Measurements from ENCODE around the gene SLC43A1. TPM values are rescaled to one million over a fixed set of nuclear protein-coding genes. Genes with fewer than 3 reads are reported as not detected.

SLC43A1 gene
- total RNA-seq, 1 donor from 2014 or later: 5.6 TPM

GRCh38 chr11:57487021-57487778 lies 28.3 kb downstream of the SLC43A1 start:
- no peak for TF ChIP-seq CTCF (IDR thresholded peaks at IDR 0.05)
- peaks cover 4% of the 10 kb centered on the region for H3K36me3 Mint-ChIP-seq (ENCODE audit: low read depth)
- H3K27me3 Mint-ChIP-seq (ENCODE audit: low read depth): peaks cover 10% of the 10 kb centered on the region
- H3K27ac Mint-ChIP-seq (ENCODE audit: unreplicated experiment): no peak overlapping the region
- H3K4me3 Mint-ChIP-seq (ENCODE audit: unreplicated experiment): no peak overlapping the region
- peaks cover 7% of the 10 kb centered on the region for H3K4me1 Mint-ChIP-seq (ENCODE audit: low read depth)
- no peaks in the 10 kb centered on the region for H3K9me3 Mint-ChIP-seq (ENCODE audit: low read depth)
- DNase-seq (ENCODE audit: low spot score): peak; percentile 77

DNA sequence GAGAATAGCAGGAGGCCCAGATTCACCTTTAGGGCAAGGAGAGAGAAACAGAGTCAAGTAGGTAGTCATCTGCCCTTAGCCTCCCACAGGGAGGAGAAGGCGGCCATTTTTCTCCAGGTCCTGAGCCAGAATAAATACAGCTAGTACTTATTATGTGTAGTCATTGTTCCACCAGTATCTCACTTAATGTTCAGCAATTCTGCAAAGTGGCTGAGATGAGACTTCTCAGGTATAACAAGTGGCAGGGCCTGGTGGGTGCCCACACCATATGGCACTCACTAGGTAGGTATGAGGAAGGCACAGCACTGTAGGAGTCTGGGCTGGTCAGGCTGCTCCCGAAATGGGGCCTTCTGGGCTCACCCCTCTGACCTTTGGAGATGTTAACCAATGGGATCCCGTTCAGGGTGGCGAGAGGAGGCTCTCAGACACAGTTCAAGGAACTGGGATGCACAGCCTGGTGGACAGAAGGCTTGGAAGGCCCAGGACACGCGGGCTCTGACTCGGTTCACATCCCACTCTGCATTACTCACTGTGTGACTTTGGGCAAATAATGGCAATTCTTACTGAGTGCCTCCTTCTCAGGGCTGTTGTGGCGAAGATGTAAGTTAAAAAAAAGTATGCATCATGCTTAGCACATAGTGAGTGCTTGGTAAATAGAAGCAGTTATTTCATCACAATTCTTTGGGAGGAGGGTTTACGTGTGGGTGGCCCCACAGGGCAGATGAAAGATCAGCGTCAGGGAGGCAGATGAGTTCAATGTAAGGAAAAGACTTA lies 30.1 kb downstream of the SLC43A1 start:
- Mint-ChIP-seq H3K27ac (ENCODE audit: unreplicated experiment) (no peak overlapping the region), H3K4me3 (ENCODE audit: unreplicated experiment) (no peak overlapping the region), H3K36me3 (ENCODE audit: low read depth) (peaks cover 4% of the 10 kb centered on the region), H3K27me3 (ENCODE audit: low read depth) (peaks cover 26% of the 10 kb centered on the region), H3K4me1 (ENCODE audit: low read depth) (peaks cover 9% of the 10 kb centered on the region), H3K9me3 (ENCODE audit: low read depth) (no peaks in the 10 kb centered on the region)
- TF ChIP-seq CTCF (IDR thresholded peaks at IDR 0.05): no peak
- no peak for DNase-seq (ENCODE audit: low spot score)

DNA sequence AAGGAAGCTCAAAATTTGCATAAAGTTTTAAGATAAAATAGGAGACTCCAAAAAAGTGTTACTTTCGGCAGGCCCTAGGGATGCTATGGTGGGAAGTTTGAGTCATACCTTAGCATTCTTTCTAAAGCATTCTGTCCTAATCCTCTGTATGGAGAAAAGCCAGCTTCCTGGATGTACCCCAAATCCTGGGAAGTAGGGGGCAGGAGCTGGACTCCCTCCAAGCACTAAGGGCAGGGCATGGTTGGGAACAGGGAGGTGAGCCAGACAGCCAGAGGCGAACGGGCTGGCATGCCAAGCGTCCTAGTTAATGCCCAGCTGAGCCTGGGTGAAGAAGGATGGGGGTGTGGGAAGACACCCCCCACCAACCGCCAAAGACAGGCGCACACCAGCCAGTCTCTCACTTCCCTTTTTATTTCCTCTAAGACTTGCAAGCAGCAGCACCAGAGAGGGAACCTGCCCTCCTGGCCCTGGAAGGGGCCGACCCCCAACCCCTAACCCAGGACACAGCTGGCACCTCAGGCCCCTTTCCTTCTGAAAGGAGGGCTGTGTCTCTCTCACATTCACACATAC lies 31.3 kb downstream of the SLC43A1 start:
- Mint-ChIP-seq H3K36me3 (ENCODE audit: low read depth) (peaks cover 4% of the 10 kb centered on the region), H3K27ac (ENCODE audit: unreplicated experiment) (no peak overlapping the region), H3K4me3 (ENCODE audit: unreplicated experiment) (no peak overlapping the region), H3K27me3 (ENCODE audit: low read depth) (peaks cover 36% of the 10 kb centered on the region), H3K4me1 (ENCODE audit: low read depth) (peaks cover 9% of the 10 kb centered on the region), H3K9me3 (ENCODE audit: low read depth) (no peaks in the 10 kb centered on the region)
- no peak for DNase-seq (ENCODE audit: low spot score)
- TF ChIP-seq CTCF (IDR thresholded peaks at IDR 0.05): no peak

- H3K36me3 Mint-ChIP-seq (ENCODE audit: low read depth): no peaks in the 10 kb centered on the region
- peak overlapping the region; percentile 58 for H3K4me3 Mint-ChIP-seq (ENCODE audit: unreplicated experiment)
- no peak overlapping the region for H3K27ac Mint-ChIP-seq (ENCODE audit: unreplicated experiment)
- H3K4me1 Mint-ChIP-seq (ENCODE audit: low read depth): peaks cover 9% of the 10 kb centered on the region
- no peak for TF ChIP-seq CTCF (IDR thresholded peaks at IDR 0.05)
- H3K27me3 Mint-ChIP-seq (ENCODE audit: low read depth): peaks cover 42% of the 10 kb centered on the region
- no peak for DNase-seq (ENCODE audit: low spot score)
- no peaks in the 10 kb centered on the region for H3K9me3 Mint-ChIP-seq (ENCODE audit: low read depth)
Observed at GRCh38 chr11:57483562-57483918, 32.0 kb downstream of the SLC43A1 start.

GRCh38 chr11:57482782-57483561 lies 32.5 kb downstream of the SLC43A1 start:
- DNase-seq (ENCODE audit: low spot score): no peak
- H3K27me3 Mint-ChIP-seq (ENCODE audit: low read depth): peaks cover 46% of the 10 kb centered on the region
- no peak overlapping the region for H3K27ac Mint-ChIP-seq (ENCODE audit: unreplicated experiment)
- no peaks in the 10 kb centered on the region for H3K36me3 Mint-ChIP-seq (ENCODE audit: low read depth)
- H3K4me1 Mint-ChIP-seq (ENCODE audit: low read depth): peaks cover 9% of the 10 kb centered on the region
- peak overlapping the region; percentile 58 for H3K4me3 Mint-ChIP-seq (ENCODE audit: unreplicated experiment)
- peak; percentile 88 for TF ChIP-seq CTCF (IDR thresholded peaks at IDR 0.05)
- H3K9me3 Mint-ChIP-seq (ENCODE audit: low read depth): no peaks in the 10 kb centered on the region
